ENCODE results near the gene PRAMEF8. TPM values are rescaled to one million over a fixed set of nuclear protein-coding genes. Genes with fewer than 3 reads are reported as not detected.
"Not testable (repeated sequence)": the region's sequence is repeated elsewhere in the genome, so short reads cannot be mapped to it uniquely, and the experiment has no call there.

Gene PRAMEF8
- polyA plus RNA-seq (2013, experiment 1 of 4) = not detected
- not detected for polyA plus RNA-seq (2013, experiment 2 of 4)
- not detected for polyA plus RNA-seq (2013, experiment 3 of 4)
- polyA plus RNA-seq (2013, experiment 4 of 4) = not detected

DNA sequence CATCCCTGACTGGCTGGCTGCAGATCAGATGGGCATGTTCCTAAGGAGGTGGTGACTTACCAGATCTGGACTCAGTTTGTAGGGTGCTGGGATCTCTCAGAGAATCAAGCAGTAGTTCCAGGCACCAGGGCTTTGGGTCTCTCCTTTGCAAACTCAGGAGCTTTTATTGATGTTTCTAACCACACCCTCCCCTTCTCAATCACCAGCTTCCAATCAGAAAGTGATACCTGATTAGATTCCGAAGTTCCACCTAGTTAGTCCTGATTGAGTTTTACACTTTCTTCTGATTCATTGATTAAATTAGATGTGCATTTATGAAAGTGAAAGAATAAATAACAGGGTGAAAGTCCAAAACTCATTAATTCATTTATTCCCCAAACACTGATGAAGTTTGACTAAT lies at the start of gene PRAMEF8:
Gene PRAMEF8 (minus strand): TSS at position 101 of the 400 bp plus-strand sequence. CDS start 1,046 bp downstream, outside the sequence.
- not testable (repeated sequence) for H3K27me3 ChIP-seq (ENCODE audit: control insufficient read depth, insufficient read depth, low read length, poor library complexity, severe bottlenecking); H3K9me3 ChIP-seq (ENCODE audit: control insufficient read depth, low read length); H3K4me1 ChIP-seq (ENCODE audit: control insufficient read depth, insufficient read depth, low read length); H3K36me3 ChIP-seq (ENCODE audit: control insufficient read depth, insufficient read depth, low read length); H3K27ac ChIP-seq (ENCODE audit: insufficient read depth, low read depth, low read length, poor library complexity, severe bottlenecking); H3K4me3 ChIP-seq (ENCODE audit: insufficient read depth, low read depth, low read length)
- no CpG with 5 or more reads among the region's 1 CpG for WGBS, 2 experiments

DNA sequence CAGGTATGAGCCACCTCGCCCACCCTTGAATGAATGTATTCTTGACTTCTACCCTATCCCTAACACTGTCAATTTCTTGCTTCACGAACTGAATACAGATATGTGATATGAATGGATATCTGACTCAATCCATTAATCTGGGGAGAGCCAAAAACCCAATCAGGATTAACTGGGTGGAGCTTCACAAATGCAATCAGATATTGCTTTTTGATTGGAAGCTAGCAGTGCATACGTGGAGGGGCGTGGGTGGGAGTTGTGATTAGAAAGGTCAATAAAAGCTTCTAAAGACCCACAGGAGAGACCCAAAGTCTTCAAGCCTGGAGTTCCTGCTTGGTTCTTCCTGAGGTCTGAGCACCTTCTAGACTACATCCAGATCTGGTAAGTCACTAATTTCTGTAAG lies 30.3 kb upstream of the PRAMEF8 start, which contains the start of gene PRAMEF15:
Gene PRAMEF15 (plus strand): TSS at position 301 of the 400 bp plus-strand sequence. CDS start 2,827 bp downstream, outside the sequence.
- H3K4me3 ChIP-seq (ENCODE audit: insufficient read depth, low read depth, low read length); H3K36me3 ChIP-seq (ENCODE audit: control insufficient read depth, insufficient read depth, low read length); H3K4me1 ChIP-seq (ENCODE audit: control insufficient read depth, insufficient read depth, low read length); H3K27ac ChIP-seq (ENCODE audit: insufficient read depth, low read depth, low read length, poor library complexity, severe bottlenecking); H3K27me3 ChIP-seq (ENCODE audit: control insufficient read depth, insufficient read depth, low read length, poor library complexity, severe bottlenecking); H3K9me3 ChIP-seq (ENCODE audit: control insufficient read depth, low read length): not testable (repeated sequence)
- WGBS, 2 experiments = 20 to 61% methylated on average over 1 to 2 of the region's 4 CpGs

DNA sequence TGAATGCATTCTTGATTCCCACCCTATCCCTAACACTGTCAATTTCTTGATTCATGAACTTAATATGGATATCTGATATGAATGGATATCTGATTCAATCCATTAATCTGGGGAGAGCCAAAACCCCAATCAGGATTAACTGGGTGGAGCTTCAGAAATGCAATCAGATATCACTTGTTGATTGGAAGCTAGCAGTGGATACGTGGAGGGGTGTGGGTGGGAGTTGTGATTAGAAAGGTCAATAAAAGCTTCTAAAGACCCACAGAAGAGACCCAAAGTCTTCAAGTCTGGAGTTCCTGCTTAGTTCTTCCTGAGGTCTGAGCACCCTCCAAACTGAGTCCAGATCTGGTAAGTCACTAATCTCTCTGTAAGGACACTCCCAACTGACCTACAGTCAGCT lies 18.3 kb upstream of the PRAMEF8 start, which contains the start of gene PRAMEF33:
Gene PRAMEF33 (plus strand): TSS at position 301 of the 400 bp plus-strand sequence. CDS start 2,416 bp downstream, outside the sequence.
- H3K4me1 ChIP-seq (ENCODE audit: control insufficient read depth, insufficient read depth, low read length); H3K9me3 ChIP-seq (ENCODE audit: control insufficient read depth, low read length); H3K27ac ChIP-seq (ENCODE audit: insufficient read depth, low read depth, low read length, poor library complexity, severe bottlenecking); H3K27me3 ChIP-seq (ENCODE audit: control insufficient read depth, insufficient read depth, low read length, poor library complexity, severe bottlenecking); H3K4me3 ChIP-seq (ENCODE audit: insufficient read depth, low read depth, low read length); H3K36me3 ChIP-seq (ENCODE audit: control insufficient read depth, insufficient read depth, low read length): not testable (repeated sequence)
- WGBS, 2 experiments = no CpG with 5 or more reads among the region's 1 CpG

DNA sequence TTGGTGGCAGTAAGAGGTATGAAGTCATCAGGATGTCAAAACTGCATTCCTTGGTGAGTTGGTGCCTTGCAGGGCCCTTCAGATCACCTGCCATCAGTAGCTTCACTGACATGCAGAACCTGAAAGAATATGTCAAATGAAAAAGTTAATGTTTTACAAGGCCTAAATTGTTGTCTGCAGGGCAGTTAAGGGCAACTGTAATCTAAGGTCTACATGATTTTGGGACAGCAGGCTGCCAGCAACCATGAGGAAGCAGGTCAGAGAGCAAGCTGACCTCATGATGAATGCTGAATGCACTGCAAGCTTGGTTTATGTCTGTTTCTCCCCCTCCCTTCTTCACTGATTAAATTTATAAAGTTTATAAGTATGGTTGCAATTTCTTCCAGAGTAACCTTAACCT lies 17.3 kb upstream of the PRAMEF8 start:
- not testable (repeated sequence) for H3K4me3 ChIP-seq (ENCODE audit: insufficient read depth, low read depth, low read length); H3K27me3 ChIP-seq (ENCODE audit: control insufficient read depth, insufficient read depth, low read length, poor library complexity, severe bottlenecking); H3K9me3 ChIP-seq (ENCODE audit: control insufficient read depth, low read length); H3K27ac ChIP-seq (ENCODE audit: insufficient read depth, low read depth, low read length, poor library complexity, severe bottlenecking); H3K36me3 ChIP-seq (ENCODE audit: control insufficient read depth, insufficient read depth, low read length); H3K4me1 ChIP-seq (ENCODE audit: control insufficient read depth, insufficient read depth, low read length)

GRCh38 chr1:13298699-13299098 lies 13.8 kb upstream of the PRAMEF8 start:
- not testable (repeated sequence) for H3K36me3 ChIP-seq (ENCODE audit: control insufficient read depth, insufficient read depth, low read length); H3K9me3 ChIP-seq (ENCODE audit: control insufficient read depth, low read length); H3K27ac ChIP-seq (ENCODE audit: insufficient read depth, low read depth, low read length, poor library complexity, severe bottlenecking); H3K27me3 ChIP-seq (ENCODE audit: control insufficient read depth, insufficient read depth, low read length, poor library complexity, severe bottlenecking); H3K4me1 ChIP-seq (ENCODE audit: control insufficient read depth, insufficient read depth, low read length); H3K4me3 ChIP-seq (ENCODE audit: insufficient read depth, low read depth, low read length)
- 90 to 100% methylated on average over 2 of the region's 27 CpGs for WGBS, 2 experiments

GRCh38 chr1:13297216-13297931 lies 12.4 kb upstream of the PRAMEF8 start:
- WGBS, 2 experiments = no CpG with 5 or more reads among the region's 5 CpGs

DNA sequence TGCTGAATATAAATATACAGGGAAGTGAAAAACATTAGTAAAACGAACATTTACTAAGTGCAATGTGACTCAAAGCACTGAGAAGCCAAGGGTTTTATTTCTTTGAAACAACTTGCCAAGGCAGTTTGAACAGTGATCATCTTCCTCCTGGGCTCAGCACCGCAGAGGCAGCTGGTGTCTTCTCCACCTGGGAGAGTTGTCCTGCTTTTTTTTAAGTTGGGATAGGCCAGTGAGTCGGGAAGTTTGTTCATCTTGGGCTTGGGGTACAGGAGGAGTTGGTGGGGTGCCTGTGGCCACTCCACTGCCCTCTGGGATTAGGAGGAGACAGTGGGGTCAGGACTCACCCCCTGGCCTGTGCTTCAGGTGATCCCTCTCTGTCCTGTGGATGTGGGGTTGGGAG lies 4.1 kb upstream of the PRAMEF8 start:
- H3K9me3 ChIP-seq (ENCODE audit: control insufficient read depth, low read length); H3K36me3 ChIP-seq (ENCODE audit: control insufficient read depth, insufficient read depth, low read length); H3K27me3 ChIP-seq (ENCODE audit: control insufficient read depth, insufficient read depth, low read length, poor library complexity, severe bottlenecking); H3K4me3 ChIP-seq (ENCODE audit: insufficient read depth, low read depth, low read length); H3K4me1 ChIP-seq (ENCODE audit: control insufficient read depth, insufficient read depth, low read length); H3K27ac ChIP-seq (ENCODE audit: insufficient read depth, low read depth, low read length, poor library complexity, severe bottlenecking): not testable (repeated sequence)
- no CpG with 5 or more reads among the region's 3 CpGs for WGBS, 2 experiments

More at GRCh38 chr1:13297216-13297931, 12.4 kb upstream of the PRAMEF8 start:
- H3K4me3 ChIP-seq (ENCODE audit: insufficient read depth, low read depth, low read length); H3K4me1 ChIP-seq (ENCODE audit: control insufficient read depth, insufficient read depth, low read length); H3K36me3 ChIP-seq (ENCODE audit: control insufficient read depth, insufficient read depth, low read length); H3K27ac ChIP-seq (ENCODE audit: insufficient read depth, low read depth, low read length, poor library complexity, severe bottlenecking); H3K27me3 ChIP-seq (ENCODE audit: control insufficient read depth, insufficient read depth, low read length, poor library complexity, severe bottlenecking); H3K9me3 ChIP-seq (ENCODE audit: control insufficient read depth, low read length): not testable (repeated sequence)

- not testable (repeated sequence) for H3K27me3 ChIP-seq (ENCODE audit: control insufficient read depth, insufficient read depth, low read length, poor library complexity, severe bottlenecking); H3K36me3 ChIP-seq (ENCODE audit: control insufficient read depth, insufficient read depth, low read length); H3K27ac ChIP-seq (ENCODE audit: insufficient read depth, low read depth, low read length, poor library complexity, severe bottlenecking); H3K4me1 ChIP-seq (ENCODE audit: control insufficient read depth, insufficient read depth, low read length); H3K9me3 ChIP-seq (ENCODE audit: control insufficient read depth, low read length); H3K4me3 ChIP-seq (ENCODE audit: insufficient read depth, low read depth, low read length)
- 75 to 84% methylated on average over 2 of the region's 3 CpGs for WGBS, 2 experiments
These were observed 5.3 kb downstream of the PRAMEF8 start for GRCh38 chr1:13279617-13280016.

GRCh38 chr1:13277016-13277415 lies 7.9 kb downstream of the PRAMEF8 start:
- not testable (repeated sequence) for H3K4me1 ChIP-seq (ENCODE audit: control insufficient read depth, insufficient read depth, low read length); H3K27ac ChIP-seq (ENCODE audit: insufficient read depth, low read depth, low read length, poor library complexity, severe bottlenecking); H3K4me3 ChIP-seq (ENCODE audit: insufficient read depth, low read depth, low read length); H3K36me3 ChIP-seq (ENCODE audit: control insufficient read depth, insufficient read depth, low read length); H3K27me3 ChIP-seq (ENCODE audit: control insufficient read depth, insufficient read depth, low read length, poor library complexity, severe bottlenecking); H3K9me3 ChIP-seq (ENCODE audit: control insufficient read depth, low read length)
- no CpG with 5 or more reads among the region's 6 CpGs for WGBS, 2 experiments

- H3K36me3 ChIP-seq (ENCODE audit: control insufficient read depth, insufficient read depth, low read length); H3K4me1 ChIP-seq (ENCODE audit: control insufficient read depth, insufficient read depth, low read length); H3K9me3 ChIP-seq (ENCODE audit: control insufficient read depth, low read length); H3K4me3 ChIP-seq (ENCODE audit: insufficient read depth, low read depth, low read length); H3K27me3 ChIP-seq (ENCODE audit: control insufficient read depth, insufficient read depth, low read length, poor library complexity, severe bottlenecking); H3K27ac ChIP-seq (ENCODE audit: insufficient read depth, low read depth, low read length, poor library complexity, severe bottlenecking): not testable (repeated sequence)
- WGBS, 2 experiments = no CpG with 5 or more reads among the region's 3 CpGs
These were observed 19.8 kb downstream of the PRAMEF8 start for GRCh38 chr1:13265124-13265523.

All from ectodermal cell (in vitro differentiated cells).